Parathyroid adenoma (tissue), 2 donors: Measurements from ENCODE around the gene OTC.

ENCODE experiments used
- H2AFZ ChIP-seq: fragments of 300-600 bp; sonication (generic); one replicate; pipeline ENCODE4 v1.7.0; 2017; ENCODE audit warnings: antibody characterized with exemption, mild to moderate bottlenecking
- H3K27ac ChIP-seq: fragments of 300-600 bp; sonication (generic); one replicate; pipeline ENCODE4 v1.7.0; 2017
- H3K27me3 ChIP-seq: fragments of 300-600 bp; sonication (generic); one replicate; pipeline ENCODE4 v1.7.0; 2017; ENCODE audit warnings: low read length; ENCODE audit not compliant: control insufficient read depth, insufficient read depth
- H3K36me3 ChIP-seq: fragments of 300-600 bp; sonication (generic); one replicate; pipeline ENCODE4 v1.7.0; 2017; ENCODE audit warnings: low read length; ENCODE audit not compliant: control insufficient read depth, insufficient read depth
- H3K4me1 ChIP-seq: fragments of 300-600 bp; sonication (generic); one replicate; pipeline ENCODE4 v1.7.0; 2017; ENCODE audit warnings: control low read depth
- H3K4me2 ChIP-seq: fragments of 300-600 bp; sonication (generic); one replicate; pipeline ENCODE4 v1.7.0; 2017; ENCODE audit warnings: low read length
- H3K4me3 ChIP-seq: fragments of 300-600 bp; sonication (generic); one replicate; pipeline ENCODE4 v1.7.0; 2017; ENCODE audit warnings: low read depth, low read length
- H3K79me2 ChIP-seq: fragments of 300-600 bp; sonication (generic); one replicate; pipeline ENCODE4 v1.7.0; 2017; ENCODE audit warnings: control low read depth
- H3K9ac ChIP-seq: fragments of 300-600 bp; sonication (generic); one replicate; pipeline ENCODE4 v1.7.0; 2017; ENCODE audit warnings: mild to moderate bottlenecking
- H3K9me3 ChIP-seq: fragments of 300-600 bp; sonication (generic); one replicate; pipeline ENCODE4 v1.7.0; 2017; ENCODE audit warnings: low read length; ENCODE audit not compliant: control insufficient read depth
- TF ChIP-seq, protein P1 (sequence below): fragments of 300-600 bp; sonication (generic); IDR thresholded peaks from one replicate; pipeline ENCODE4 v1.7.0; 2017; ENCODE audit warnings: antibody characterized with exemption, mild to moderate bottlenecking
- donor health status: primary hyperparathyroidism.

Gene OTC

DNA sequence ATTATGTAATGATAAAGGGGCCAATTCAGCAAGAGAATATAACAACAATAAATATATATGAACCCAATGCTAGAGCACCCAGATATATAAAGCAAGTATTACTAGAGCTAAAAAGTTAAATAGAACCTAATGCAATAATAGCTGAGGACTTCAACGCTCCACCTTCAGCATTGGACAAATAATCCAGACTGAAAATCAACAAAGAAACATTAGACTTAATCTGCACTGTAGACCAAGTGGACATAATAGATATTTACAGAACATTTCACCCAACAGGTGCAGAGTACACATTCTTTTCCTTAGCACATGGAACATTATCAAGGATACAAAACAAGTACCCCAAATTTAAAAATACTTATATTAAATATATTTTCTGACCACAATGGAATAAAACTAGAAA lies 24.3 kb downstream of the OTC start:
- no peak overlapping the region for H2AFZ ChIP-seq
- TF ChIP-seq, protein P1, sequence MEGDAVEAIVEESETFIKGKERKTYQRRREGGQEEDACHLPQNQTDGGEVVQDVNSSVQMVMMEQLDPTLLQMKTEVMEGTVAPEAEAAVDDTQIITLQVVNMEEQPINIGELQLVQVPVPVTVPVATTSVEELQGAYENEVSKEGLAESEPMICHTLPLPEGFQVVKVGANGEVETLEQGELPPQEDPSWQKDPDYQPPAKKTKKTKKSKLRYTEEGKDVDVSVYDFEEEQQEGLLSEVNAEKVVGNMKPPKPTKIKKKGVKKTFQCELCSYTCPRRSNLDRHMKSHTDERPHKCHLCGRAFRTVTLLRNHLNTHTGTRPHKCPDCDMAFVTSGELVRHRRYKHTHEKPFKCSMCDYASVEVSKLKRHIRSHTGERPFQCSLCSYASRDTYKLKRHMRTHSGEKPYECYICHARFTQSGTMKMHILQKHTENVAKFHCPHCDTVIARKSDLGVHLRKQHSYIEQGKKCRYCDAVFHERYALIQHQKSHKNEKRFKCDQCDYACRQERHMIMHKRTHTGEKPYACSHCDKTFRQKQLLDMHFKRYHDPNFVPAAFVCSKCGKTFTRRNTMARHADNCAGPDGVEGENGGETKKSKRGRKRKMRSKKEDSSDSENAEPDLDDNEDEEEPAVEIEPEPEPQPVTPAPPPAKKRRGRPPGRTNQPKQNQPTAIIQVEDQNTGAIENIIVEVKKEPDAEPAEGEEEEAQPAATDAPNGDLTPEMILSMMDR, result no peak
- H3K4me3 ChIP-seq, result no peak overlapping the region
- no peak overlapping the region for H3K27ac ChIP-seq
- H3K9ac ChIP-seq, result no peak overlapping the region
- H3K9me3 ChIP-seq, result no peaks in the 10 kb centered on the region
- no peak overlapping the region for H3K4me2 ChIP-seq
- H3K4me1 ChIP-seq, result no peaks in the 10 kb centered on the region
- H3K36me3 ChIP-seq, result no peaks in the 10 kb centered on the region
- H3K27me3 ChIP-seq, result no peaks in the 10 kb centered on the region
- no peaks in the 10 kb centered on the region for H3K79me2 ChIP-seq

DNA sequence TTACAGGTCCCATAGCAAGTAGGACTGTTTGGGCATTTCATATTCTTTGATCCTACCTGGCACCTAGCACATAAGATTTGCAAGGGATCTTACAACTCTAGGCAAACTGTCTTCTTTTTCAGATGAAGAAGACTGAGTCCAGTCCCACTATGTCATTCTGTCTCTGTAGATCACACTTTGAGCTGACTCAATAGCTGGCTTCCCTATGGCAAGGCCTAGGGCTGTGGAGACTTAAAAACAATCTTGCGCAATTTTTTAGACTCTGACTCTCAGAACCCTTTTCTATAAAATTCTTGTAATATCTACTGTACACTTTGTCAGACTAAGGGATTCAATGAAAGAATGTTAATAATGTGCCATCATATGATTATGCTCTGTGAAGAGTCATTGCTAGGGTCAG lies 26.7 kb downstream of the OTC start:
- Histone ChIP-seq H3K4me2 (no peak overlapping the region), H2AFZ (no peak overlapping the region), H3K27ac (no peak overlapping the region), H3K36me3 (no peaks in the 10 kb centered on the region), H3K4me3 (no peak overlapping the region), H3K4me1 (no peaks in the 10 kb centered on the region), H3K9me3 (no peaks in the 10 kb centered on the region), H3K79me2 (no peaks in the 10 kb centered on the region), H3K9ac (no peak overlapping the region), H3K27me3 (no peaks in the 10 kb centered on the region)
- TF ChIP-seq, protein P1, result no peak

DNA sequence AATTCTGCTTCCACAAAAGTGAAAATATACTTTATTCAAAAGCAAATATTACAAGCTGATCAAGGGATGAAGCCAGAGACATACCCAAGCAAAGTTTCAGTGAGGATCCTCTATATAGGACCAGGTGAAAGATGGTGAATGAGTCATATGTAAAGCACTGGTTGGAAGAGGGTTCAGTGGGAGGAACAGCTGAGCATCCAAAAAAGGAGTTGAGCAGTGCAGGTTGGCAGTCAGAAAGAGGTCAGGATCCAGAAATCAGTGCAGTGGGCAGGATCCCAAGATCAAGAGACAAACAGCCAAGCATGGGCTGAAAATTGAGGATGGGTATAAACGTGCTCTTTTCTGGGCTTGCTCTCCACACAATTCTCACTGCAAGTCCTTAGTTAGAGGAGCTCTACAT lies 30.3 kb downstream of the OTC start:
- no peaks in the 10 kb centered on the region for H3K79me2 ChIP-seq
- TF ChIP-seq, protein P1, result no peak

DNA sequence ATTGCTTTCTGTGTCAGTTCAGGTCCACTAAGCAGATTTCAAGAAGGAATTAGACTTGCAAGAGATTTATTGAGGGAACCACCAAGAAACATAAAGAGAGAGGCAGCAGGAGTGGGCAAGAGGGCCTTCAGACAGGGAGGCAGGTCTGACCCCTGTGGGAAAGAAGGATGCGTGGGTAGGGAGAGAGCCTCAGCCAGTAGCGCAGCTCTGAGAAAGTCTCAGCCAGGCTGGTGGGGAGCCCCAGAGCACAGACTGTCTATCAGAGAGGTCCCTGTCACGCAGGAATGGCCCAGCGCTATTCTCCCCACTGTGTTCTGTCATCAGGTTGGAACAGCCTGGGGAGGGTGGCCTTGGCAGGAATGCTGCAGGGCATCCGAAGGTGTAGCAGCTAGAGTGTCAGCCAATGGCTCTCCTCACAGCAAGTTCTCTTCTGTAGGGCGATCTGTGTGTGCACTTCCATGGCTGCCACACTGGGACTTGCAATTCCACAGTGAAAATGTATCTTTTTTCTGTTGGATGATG lies 48.0 kb downstream of the OTC start:
- Histone ChIP-seq H3K9me3 (no peaks in the 10 kb centered on the region), H3K27ac (no peak overlapping the region), H2AFZ (no peak overlapping the region), H3K27me3 (no peaks in the 10 kb centered on the region), H3K79me2 (no peaks in the 10 kb centered on the region), H3K36me3 (no peaks in the 10 kb centered on the region), H3K4me1 (no peaks in the 10 kb centered on the region), H3K4me3 (no peak overlapping the region), H3K4me2 (no peak overlapping the region), H3K9ac (no peak overlapping the region)
- TF ChIP-seq, protein P1, result no peak

More for the DNA sequence above, 30.3 kb downstream of the OTC start:
- H3K27ac ChIP-seq, result no peak overlapping the region
- H2AFZ ChIP-seq, result no peak overlapping the region
- no peak overlapping the region for H3K4me2 ChIP-seq
- no peaks in the 10 kb centered on the region for H3K9me3 ChIP-seq
- H3K4me1 ChIP-seq, result no peaks in the 10 kb centered on the region
- H3K27me3 ChIP-seq, result no peaks in the 10 kb centered on the region
- no peaks in the 10 kb centered on the region for H3K36me3 ChIP-seq
- no peak overlapping the region for H3K4me3 ChIP-seq
- no peak overlapping the region for H3K9ac ChIP-seq

DNA sequence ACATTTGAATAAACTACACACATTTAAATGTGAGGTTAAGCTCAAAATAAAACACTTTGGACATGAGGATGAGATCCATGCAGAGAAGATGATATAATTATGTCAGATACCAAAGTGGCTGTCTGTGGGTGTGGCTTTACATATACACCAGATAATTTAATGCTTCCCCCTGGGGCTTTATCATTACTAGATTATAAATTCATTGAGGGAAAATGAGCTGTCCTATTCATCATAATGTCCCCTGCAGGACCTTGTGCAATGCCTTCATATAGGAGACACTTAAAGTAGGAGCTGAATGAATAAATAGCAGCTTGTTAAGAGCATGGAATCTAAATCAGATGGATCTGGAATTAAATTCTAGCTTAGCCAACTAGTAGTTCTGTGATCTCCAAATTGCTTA lies 49.7 kb downstream of the OTC start:
- Histone ChIP-seq H3K9me3 (no peaks in the 10 kb centered on the region), H3K4me3 (no peak overlapping the region), H3K36me3 (no peaks in the 10 kb centered on the region), H3K4me2 (no peak overlapping the region), H2AFZ (no peak overlapping the region), H3K4me1 (no peaks in the 10 kb centered on the region), H3K27me3 (no peaks in the 10 kb centered on the region), H3K9ac (no peak overlapping the region), H3K27ac (no peak overlapping the region), H3K79me2 (no peaks in the 10 kb centered on the region)
- TF ChIP-seq, protein P1, result no peak
